GM19467 (cell line): Measurements from ENCODE around the gene SPATA17.

Experiments used
- ATAC-seq: cut with Tn5 transposase; IDR thresholded peaks from one replicate; pipeline ENCODE4 v1.9.1; 2021; ENCODE audit warnings: mild to moderate bottlenecking, moderate library complexity; ENCODE audit not compliant: unreplicated experiment

SPATA17 gene

GRCh38 chr1:217910203-217910602 lies 279.1 kb downstream of the SPATA17 start:
- no peak for ATAC-seq

- no peak for ATAC-seq
Observed at GRCh38 chr1:217910791-217911320, 279.7 kb downstream of the SPATA17 start.

GRCh38 chr1:217911908-217912307 lies 280.8 kb downstream of the SPATA17 start:
- ATAC-seq, result no peak

- ATAC-seq, result no peak
Observed at GRCh38 chr1:217917281-217917887, 286.2 kb downstream of the SPATA17 start.

- ATAC-seq, result no peak
Observed at GRCh38 chr1:217919683-217920388, 288.7 kb downstream of the SPATA17 start.
